GM12878 (cell line): ENCODE data around the gene PLA2G4A. TPM values are rescaled to one million over a fixed set of nuclear protein-coding genes. Genes with fewer than 3 reads are reported as not detected.

Source experiments
- ATAC-seq: fragments of 200-7000 bp; cut with Tn5 transposase; 3 replicates; pipeline ENCODE4 v1.9.1; 2020; ENCODE audit warnings: mild to moderate bottlenecking, moderate library complexity
- BruUV-seq: library from RNA; stranded (reverse); fragments of 400-500 nt; replicated peaks from 2 replicates; lab custom pipeline; 2021; lab: Mats Ljungman, UMichigan
- CTCF ChIA-PET: fragments of 300-600 bp; sonication (Branson Sonifier 250); formaldehyde crosslinking; extraction: SDS; loops from one replicate; lab custom pipeline; 2021; ENCODE audit warnings: inconsistent platforms; lab: Yijun Ruan, JAX
- POLR2A ChIA-PET: fragments of 350-600 bp; formaldehyde crosslinking; extraction: SDS; loops from one replicate; lab custom pipeline; 2021; ENCODE audit warnings: inconsistent platforms; lab: Charles Lee
- RAD21 ChIA-PET: fragments of 300-600 bp; sonication (Branson Sonifier 250); formaldehyde crosslinking; loops from one replicate; lab custom pipeline; 2023; ENCODE audit warnings: antibody characterized with exemption; ENCODE audit not compliant: unreplicated experiment; lab: Charles Lee
- SMC1A ChIA-PET: fragments of 300-600 bp; sonication (Branson Sonifier 250); formaldehyde crosslinking; loops from one replicate; lab custom pipeline; 2023; ENCODE audit not compliant: unreplicated experiment, uncharacterized antibody; lab: Charles Lee
- DNase-seq: peaks from one replicate; pipeline ENCODE4 v3.0.0-alpha.2; 2011; ENCODE audit warnings: low read depth, low spot score
- FAIRE-seq: peaks from 3 replicates; lab custom pipeline; 2011; peaks lifted over from hg19 to GRCh38; lab: Jason Lieb, UNC
- H2AFZ ChIP-seq: 2 replicates; pipeline ENCODE4 v1.6.0; 2011; ENCODE audit warnings: low read depth, low read length, control low read depth; ENCODE audit not compliant: control insufficient read depth
- H3K27ac ChIP-seq: 2 replicates; pipeline ENCODE4 v1.5.1; 2011; ENCODE audit warnings: control low read depth; ENCODE audit not compliant: control insufficient read depth, insufficient read depth
- H3K27me3 ChIP-seq, 2 experiments: replicated peaks in 1 of 2; 2 replicates each; pipeline versions ENCODE4 v1.6.0 to v1.6.1; 2011; ENCODE audit warnings: low read length in 1 of 2; ENCODE audit not compliant: control insufficient read depth in 2 of 2, insufficient read depth in 2 of 2
- H3K36me3 ChIP-seq, 2 experiments: 2 replicates each; pipeline ENCODE4 v1.5.1; 2011; ENCODE audit warnings: low read length in 1 of 2; ENCODE audit not compliant: control insufficient read depth in 2 of 2, insufficient read depth in 2 of 2
- H3K4me1 ChIP-seq: 2 replicates; pipeline ENCODE4 v1.6.1; 2011; ENCODE audit warnings: mild to moderate bottlenecking, low read length, moderate library complexity, mixed read lengths; ENCODE audit not compliant: control insufficient read depth, insufficient read depth
- H3K4me2 ChIP-seq: 2 replicates; pipeline ENCODE4 v1.6.0; 2011; ENCODE audit warnings: control low read depth; ENCODE audit not compliant: control insufficient read depth, insufficient read depth
- H3K4me3 ChIP-seq: fragments of 200-600 bp; sonication (generic); 2 replicates; pipeline ENCODE4 v1.5.1; 2016
- H3K79me2 ChIP-seq: 2 replicates; pipeline ENCODE4 v1.6.0; 2011; ENCODE audit warnings: low read length; ENCODE audit not compliant: control insufficient read depth, insufficient read depth
- H3K9ac ChIP-seq: 2 replicates; pipeline ENCODE4 v1.8.0; 2011; ENCODE audit warnings: low read length, control low read depth, mixed read lengths; ENCODE audit not compliant: control insufficient read depth, insufficient read depth
- H3K9me3 ChIP-seq: replicated peaks from 3 replicates; pipeline ENCODE4 v1.5.1; 2011; ENCODE audit warnings: mild to moderate bottlenecking, low read length; ENCODE audit not compliant: control insufficient read depth, insufficient read depth
- H4K20me1 ChIP-seq: 2 replicates; pipeline ENCODE4 v1.6.0; 2011; ENCODE audit not compliant: control insufficient read depth, insufficient read depth
- JUNB ChIP-seq: IDR thresholded peaks from 2 replicates; pipeline ENCODE4 v1.6.1; 2016; ENCODE audit warnings: antibody characterized with exemption, mild to moderate bottlenecking
- KAT2A ChIP-seq: conservative IDR thresholded peaks from 2 replicates; pipeline ENCODE4 v1.6.1; 2011; ENCODE audit warnings: low read depth, low read length; ENCODE audit not compliant: control insufficient read depth
- MTA2 ChIP-seq: fragments of 450-650 bp; IDR thresholded peaks from 2 replicates; pipeline ENCODE4 v1.6.1; 2016; ENCODE audit warnings: low read depth, mild to moderate bottlenecking, moderate library complexity
- RAD21 ChIP-seq: IDR thresholded peaks from 2 replicates; pipeline ENCODE4 v1.6.1; 2011; ENCODE audit warnings: mild to moderate bottlenecking, low read depth, low read length, moderate library complexity; ENCODE audit not compliant: insufficient read depth
- RCOR1 ChIP-seq: conservative IDR thresholded peaks from 2 replicates; pipeline ENCODE4 v1.6.1; 2012; ENCODE audit warnings: low read depth, low read length, improper control_type of control experiment
- SIN3A ChIP-seq: IDR thresholded peaks from 2 replicates; pipeline ENCODE4 v1.6.1; 2012; ENCODE audit warnings: low read depth, low read length, improper control_type of control experiment
- SMARCA5 ChIP-seq: fragments of 450-650 bp; IDR thresholded peaks from 2 replicates; pipeline ENCODE4 v1.6.1; 2017; ENCODE audit warnings: mild to moderate bottlenecking
- STAT1 ChIP-seq: fragments of 450-650 bp; conservative IDR thresholded peaks from 2 replicates; pipeline ENCODE4 v1.6.1; 2014; ENCODE audit warnings: antibody characterized with exemption, mild to moderate bottlenecking
- YBX1 ChIP-seq: fragments of 450-650 bp; IDR thresholded peaks from 2 replicates; pipeline ENCODE4 v1.6.1; 2016; ENCODE audit warnings: antibody characterized with exemption
- ZZZ3 ChIP-seq: IDR thresholded peaks from 2 replicates; pipeline ENCODE4 v1.6.1; 2011; ENCODE audit warnings: low read depth; ENCODE audit not compliant: control insufficient read depth, insufficient read length
- in situ Hi-C: fragments of 300-500 bp; cut with MboI; formaldehyde crosslinking; loops from 9 replicates; pipeline ENCODE4 v1.14.3; 2018; ENCODE audit warnings: mixed read lengths
- intact Hi-C: fragments of 100-400 bp; cut with micrococcal nuclease; formaldehyde crosslinking; loops from one replicate; pipeline ENCODE4 v1.14.2; 2022; ENCODE audit not compliant: unreplicated experiment
- polyA plus RNA-seq, 11 experiments: library from polyadenylated mRNA; depleted of rRNA in 4 of 11; unstranded in 6 of 11; stranded (reverse) in 5 of 11; fragments of >200 nt; fragmentation: Nextera tagmentation in 4 of 11; fragmentation: Illumina TruSeq in 1 of 11; extraction: Ambion mirVana in 4 of 11; extraction: Trizol in 1 of 11; gene quantifications; 1 replicate in 1 of 11; 2 replicates in 10 of 11; pipeline versions ENCODE4 v1.2.1 to v1.2.3, GENCODE V29; 2011 to 2016; ENCODE audit warnings: inconsistent platforms in 2 of 11, missing spikeins in 2 of 11, low read depth in 1 of 11
- total RNA-seq, 4 experiments: library from RNA; depleted of rRNA in 3 of 4; stranded (reverse); fragments of >200 nt in 3 of 4; fragmentation: Illumina TruSeq in 1 of 4; extraction: Trizol in 1 of 4; gene quantifications; 2 replicates each; pipeline versions ENCODE4 v1.2.1 to v1.2.3, GENCODE V29; 2013 to 2021
- TF ChIP-seq, protein P1 (sequence below): IDR thresholded peaks from 2 replicates; pipeline ENCODE4 v1.6.1; 2012; ENCODE audit warnings: mild to moderate bottlenecking, low read depth, low read length
- TF ChIP-seq, protein P2 (sequence below): fragments of 150-350 bp; IDR thresholded peaks from 2 replicates; pipeline ENCODE4 v1.6.1; 2014; ENCODE audit warnings: mild to moderate bottlenecking, low read depth, low read length
- TF ChIP-seq, protein P3 (sequence below): fragments of 450-650 bp; IDR thresholded peaks from 2 replicates; pipeline ENCODE4 v1.6.1; 2017; ENCODE audit warnings: mild to moderate bottlenecking, low read depth, inconsistent platforms; ENCODE audit not compliant: poor library complexity, severe bottlenecking
- TF ChIP-seq, protein P4 (sequence below): fragments of 450-650 bp; IDR thresholded peaks from 2 replicates; pipeline ENCODE4 v1.6.1; 2016; ENCODE audit warnings: mild to moderate bottlenecking

Gene PLA2G4A
- total and polyA plus RNA-seq, 10 of the 15 experiments (the other 5 are each of a cell fraction or from before 2014, with no cell fraction given): 0.70 to 3.3 (median 1.5) TPM; not detected in 1

DNA sequence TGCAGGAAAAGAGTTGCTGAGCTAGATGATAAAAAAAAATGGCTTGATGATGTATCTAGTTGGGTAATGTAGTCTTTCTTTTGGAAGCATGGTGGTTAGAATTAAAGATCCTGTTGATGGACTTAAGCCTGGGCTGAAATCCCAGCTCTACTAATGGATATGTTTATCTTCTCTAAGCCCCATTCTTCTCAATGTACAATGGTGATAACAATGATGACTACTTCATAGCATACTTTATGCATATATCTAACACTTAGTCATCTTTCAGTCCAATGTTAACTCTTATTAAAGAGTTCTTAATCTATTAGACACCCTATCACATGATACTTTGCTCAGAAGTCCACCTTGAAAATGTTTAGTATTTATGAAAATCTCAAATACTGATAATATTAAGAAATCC, 189.5 kb downstream of the PLA2G4A start:
- Histone ChIP-seq H3K27ac (no peak overlapping the region), H3K9ac (no peak overlapping the region), H3K4me3 (no peak overlapping the region), H3K4me2 (no peak overlapping the region), H3K9me3 (no peaks in the 10 kb centered on the region), H4K20me1 (no peaks in the 10 kb centered on the region), H3K36me3 (no peaks in the 10 kb centered on the region), H2AFZ (no peak overlapping the region), H3K27me3 (no peaks in the 10 kb centered on the region), H3K79me2 (no peaks in the 10 kb centered on the region), H3K4me1 (no peaks in the 10 kb centered on the region)
- no peak for ATAC-seq
- ChIA-PET POLR2A (no interaction called here), RAD21 (no interaction called here), SMC1A (interaction anchor here (1.2 kb wide), 1 partner anchor 14 kb away, joined by 3 read pairs; no protein-coding TSS in a partner anchor), CTCF (interaction anchor here (0.5 to 1.0 kb wide), 2 partner anchors 32 to 364 kb away, joined by 3 read pairs; no protein-coding TSS in a partner anchor)
- intact Hi-C loops (no loop called here), in situ Hi-C loops (no loop called here)
- FAIRE-seq: no peak
- BruUV-seq: no TSS peak
- DNase-seq: no peak
- TF ChIP-seq SMARCA5 (no peak), RCOR1 (no peak), STAT1 (no peak), YBX1 (no peak), SIN3A (no peak), ZZZ3 (no peak), JUNB (no peak), RAD21 (no peak), MTA2 (no peak), KAT2A (no peak)
- TF ChIP-seq, protein P1, sequence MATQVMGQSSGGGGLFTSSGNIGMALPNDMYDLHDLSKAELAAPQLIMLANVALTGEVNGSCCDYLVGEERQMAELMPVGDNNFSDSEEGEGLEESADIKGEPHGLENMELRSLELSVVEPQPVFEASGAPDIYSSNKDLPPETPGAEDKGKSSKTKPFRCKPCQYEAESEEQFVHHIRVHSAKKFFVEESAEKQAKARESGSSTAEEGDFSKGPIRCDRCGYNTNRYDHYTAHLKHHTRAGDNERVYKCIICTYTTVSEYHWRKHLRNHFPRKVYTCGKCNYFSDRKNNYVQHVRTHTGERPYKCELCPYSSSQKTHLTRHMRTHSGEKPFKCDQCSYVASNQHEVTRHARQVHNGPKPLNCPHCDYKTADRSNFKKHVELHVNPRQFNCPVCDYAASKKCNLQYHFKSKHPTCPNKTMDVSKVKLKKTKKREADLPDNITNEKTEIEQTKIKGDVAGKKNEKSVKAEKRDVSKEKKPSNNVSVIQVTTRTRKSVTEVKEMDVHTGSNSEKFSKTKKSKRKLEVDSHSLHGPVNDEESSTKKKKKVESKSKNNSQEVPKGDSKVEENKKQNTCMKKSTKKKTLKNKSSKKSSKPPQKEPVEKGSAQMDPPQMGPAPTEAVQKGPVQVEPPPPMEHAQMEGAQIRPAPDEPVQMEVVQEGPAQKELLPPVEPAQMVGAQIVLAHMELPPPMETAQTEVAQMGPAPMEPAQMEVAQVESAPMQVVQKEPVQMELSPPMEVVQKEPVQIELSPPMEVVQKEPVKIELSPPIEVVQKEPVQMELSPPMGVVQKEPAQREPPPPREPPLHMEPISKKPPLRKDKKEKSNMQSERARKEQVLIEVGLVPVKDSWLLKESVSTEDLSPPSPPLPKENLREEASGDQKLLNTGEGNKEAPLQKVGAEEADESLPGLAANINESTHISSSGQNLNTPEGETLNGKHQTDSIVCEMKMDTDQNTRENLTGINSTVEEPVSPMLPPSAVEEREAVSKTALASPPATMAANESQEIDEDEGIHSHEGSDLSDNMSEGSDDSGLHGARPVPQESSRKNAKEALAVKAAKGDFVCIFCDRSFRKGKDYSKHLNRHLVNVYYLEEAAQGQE: no peak
- TF ChIP-seq, protein P2, sequence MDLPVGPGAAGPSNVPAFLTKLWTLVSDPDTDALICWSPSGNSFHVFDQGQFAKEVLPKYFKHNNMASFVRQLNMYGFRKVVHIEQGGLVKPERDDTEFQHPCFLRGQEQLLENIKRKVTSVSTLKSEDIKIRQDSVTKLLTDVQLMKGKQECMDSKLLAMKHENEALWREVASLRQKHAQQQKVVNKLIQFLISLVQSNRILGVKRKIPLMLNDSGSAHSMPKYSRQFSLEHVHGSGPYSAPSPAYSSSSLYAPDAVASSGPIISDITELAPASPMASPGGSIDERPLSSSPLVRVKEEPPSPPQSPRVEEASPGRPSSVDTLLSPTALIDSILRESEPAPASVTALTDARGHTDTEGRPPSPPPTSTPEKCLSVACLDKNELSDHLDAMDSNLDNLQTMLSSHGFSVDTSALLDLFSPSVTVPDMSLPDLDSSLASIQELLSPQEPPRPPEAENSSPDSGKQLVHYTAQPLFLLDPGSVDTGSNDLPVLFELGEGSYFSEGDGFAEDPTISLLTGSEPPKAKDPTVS: no peak
- TF ChIP-seq, protein P3, sequence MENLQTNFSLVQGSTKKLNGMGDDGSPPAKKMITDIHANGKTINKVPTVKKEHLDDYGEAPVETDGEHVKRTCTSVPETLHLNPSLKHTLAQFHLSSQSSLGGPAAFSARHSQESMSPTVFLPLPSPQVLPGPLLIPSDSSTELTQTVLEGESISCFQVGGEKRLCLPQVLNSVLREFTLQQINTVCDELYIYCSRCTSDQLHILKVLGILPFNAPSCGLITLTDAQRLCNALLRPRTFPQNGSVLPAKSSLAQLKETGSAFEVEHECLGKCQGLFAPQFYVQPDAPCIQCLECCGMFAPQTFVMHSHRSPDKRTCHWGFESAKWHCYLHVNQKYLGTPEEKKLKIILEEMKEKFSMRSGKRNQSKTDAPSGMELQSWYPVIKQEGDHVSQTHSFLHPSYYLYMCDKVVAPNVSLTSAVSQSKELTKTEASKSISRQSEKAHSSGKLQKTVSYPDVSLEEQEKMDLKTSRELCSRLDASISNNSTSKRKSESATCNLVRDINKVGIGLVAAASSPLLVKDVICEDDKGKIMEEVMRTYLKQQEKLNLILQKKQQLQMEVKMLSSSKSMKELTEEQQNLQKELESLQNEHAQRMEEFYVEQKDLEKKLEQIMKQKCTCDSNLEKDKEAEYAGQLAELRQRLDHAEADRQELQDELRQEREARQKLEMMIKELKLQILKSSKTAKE: no peak
- TF ChIP-seq, protein P4, sequence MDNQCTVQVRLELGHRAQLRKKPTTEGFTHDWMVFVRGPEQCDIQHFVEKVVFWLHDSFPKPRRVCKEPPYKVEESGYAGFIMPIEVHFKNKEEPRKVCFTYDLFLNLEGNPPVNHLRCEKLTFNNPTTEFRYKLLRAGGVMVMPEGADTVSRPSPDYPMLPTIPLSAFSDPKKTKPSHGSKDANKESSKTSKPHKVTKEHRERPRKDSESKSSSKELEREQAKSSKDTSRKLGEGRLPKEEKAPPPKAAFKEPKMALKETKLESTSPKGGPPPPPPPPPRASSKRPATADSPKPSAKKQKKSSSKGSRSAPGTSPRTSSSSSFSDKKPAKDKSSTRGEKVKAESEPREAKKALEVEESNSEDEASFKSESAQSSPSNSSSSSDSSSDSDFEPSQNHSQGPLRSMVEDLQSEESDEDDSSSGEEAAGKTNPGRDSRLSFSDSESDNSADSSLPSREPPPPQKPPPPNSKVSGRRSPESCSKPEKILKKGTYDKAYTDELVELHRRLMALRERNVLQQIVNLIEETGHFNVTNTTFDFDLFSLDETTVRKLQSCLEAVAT: no peak
